Gastrocnemius medialis (tissue), 4 donors: Measurements from ENCODE around the gene TIAM2.

ENCODE experiments used
- CTCF ChIP-seq, 5 experiments: fragments of 450-650 bp in 3 of 5; fragments of 200-600 bp in 2 of 5; sonication (generic) in 2 of 5; IDR thresholded peaks in 4 of 5; conservative IDR thresholded peaks in 1 of 5; 1 replicate in 4 of 5; 2 replicates in 1 of 5; pipeline ENCODE4 v1.5.1; 2016 to 2019; ENCODE audit warnings: antibody characterized with exemption in 5 of 5, mild to moderate bottlenecking in 3 of 5, moderate library complexity in 3 of 5
- POLR2A ChIP-seq, 2 donors: fragments of 450-650 bp; IDR thresholded peaks; one replicate each; pipeline ENCODE4 v1.6.1; 2017; ENCODE audit warnings: antibody characterized with exemption in 2 of 2, mild to moderate bottlenecking in 2 of 2, moderate library complexity in 2 of 2

- TF ChIP-seq CTCF (IDR thresholded peaks at IDR 0.05 in 4 of 5, conservative IDR thresholded peaks at IDR 0.05 in 1 of 5): no peak
- no peak for TF ChIP-seq POLR2A (IDR thresholded peaks at IDR 0.05)
These were observed 239.6 kb downstream of the TIAM2 start for GRCh38 chr6:155234687-155235086.
